Heart right ventricle (tissue), 16 donors: Measurements from ENCODE around the gene AKAP6. TPM values are rescaled to one million over a fixed set of nuclear protein-coding genes. Genes with fewer than 3 reads are reported as not detected.

ENCODE experiments used
- ATAC-seq, 8 donors: fragments of 200-7000 bp; cut with Tn5 transposase; one replicate each; pipeline ENCODE4 v1.9.1; 2020; ENCODE audit warnings: mild to moderate bottlenecking in 8 of 8, moderate library complexity in 8 of 8, moderate number of reproducible peaks in 1 of 8
- DNase-seq, 2 donors: peaks; one replicate each; pipeline ENCODE4 v3.0.0-alpha.2; 2020
- H3K27ac ChIP-seq, 10 donors: fragments of 200-600 bp; sonication (generic) in 2 of 10; one replicate each; pipeline versions ENCODE4 v1.5.0 to v1.8.0; 2020 to 2022; ENCODE audit warnings: mild to moderate bottlenecking in 3 of 10
- H3K27me3 ChIP-seq, 7 donors: fragments of 200-600 bp; one replicate each; pipeline ENCODE4 v1.8.0; 2021 to 2022; ENCODE audit warnings: mild to moderate bottlenecking in 2 of 7
- H3K36me3 ChIP-seq, 9 donors: fragments of 200-600 bp; sonication (generic) in 1 of 9; one replicate each; pipeline versions ENCODE4 v1.5.0 to v1.8.0; 2020 to 2022; ENCODE audit warnings: mild to moderate bottlenecking in 2 of 9
- H3K4me1 ChIP-seq, 9 donors: fragments of 200-600 bp; sonication (generic) in 1 of 9; one replicate each; pipeline versions ENCODE4 v1.5.0 to v1.8.0; 2020 to 2022; ENCODE audit warnings: mild to moderate bottlenecking in 4 of 9
- H3K4me3 ChIP-seq, 10 donors: fragments of 200-600 bp; sonication (generic) in 2 of 10; one replicate each; pipeline versions ENCODE4 v1.5.0 to v1.8.0; 2020 to 2022; ENCODE audit warnings: mild to moderate bottlenecking in 7 of 10, moderate library complexity in 2 of 10
- H3K9me3 ChIP-seq, 11 donors: fragments of 200-600 bp in 10 of 11; sonication (generic) in 2 of 11; one replicate each; pipeline versions ENCODE4 v1.5.0 to v1.8.0; 2013 to 2022; ENCODE audit warnings: mild to moderate bottlenecking in 2 of 11, control low read depth in 1 of 11, moderate library complexity in 1 of 11
- CTCF ChIP-seq, 9 donors: fragments of 200-600 bp; sonication (generic) in 2 of 9; IDR thresholded peaks; one replicate each; pipeline versions ENCODE4 v1.5.0 to v1.8.0; 2021 to 2022; ENCODE audit warnings: antibody characterized with exemption in 9 of 9, mild to moderate bottlenecking in 5 of 9, moderate library complexity in 1 of 9
- WGBS, 2 donors: extraction: QIAGEN DNeasy Blood & Tissue Kit; methylation state at CpG; one replicate each; pipeline ENCODE4 v1.1.7; 2013; ENCODE audit warnings: inconsistent platforms in 1 of 2; 5-methylcytosine and 5-hydroxymethylcytosine counted together
- intact Hi-C, 10 donors: fragments of 100-400 bp; cut with DNase I; formaldehyde crosslinking; loops; one replicate each; pipeline versions ENCODE4 v1.11.1 to v1.14.2; 2022
- polyA plus RNA-seq, 2 donors: library from polyadenylated mRNA; stranded (reverse); fragments of 200-250 nt; gene quantifications; one replicate each; pipeline ENCODE4 v1.2.3, GENCODE V29; 2013
- total RNA-seq, 10 donors: library from RNA; stranded (reverse); fragmentation: NEBNext Ultra II Directional in 3 of 10; extraction: Animal tissue kit (Norgen Biotek cat#: 25700) in 3 of 10; gene quantifications; one replicate each; pipeline versions ENCODE4 v1.2.1 to v1.2.4, GENCODE V29; 2021 to 2023
- donor health status: Arrhythmogenic right ventricular cardiomyopathy.
- donor health status: ischemic (EF 13 %, LVEDD 7.1; RV severe dilation, severe dysfunction).
- donor health status: healthy with polysubstance abuse.
- donor health status: DM: no; HTN: yes; CAD: no.
- donor health status: DM: no; HTN: no; CAD: no.
- donor health status: ischemic (EF 25% LVEDD 6.9; RV normal size, moderate dysfunction).
- donor health status: ischemic (EF 25% LVEDD 5.7; RV mildly dilated, moderate dysfunction).
- donor health status: healthy.
- donor health status: DM: yes; HTN: yes; CAD: no.
- donor health status: Ischemic cardiomyopathy.
- donor health status: ischemic (EF 35%, LVEDD 5.7; RV mildly dilated, moderate dysfunction).
- donor health status: nonischemic (EF 11% LVEDD 7.7; RV severe dilation, severe dysfunction).
- donor health status: DM: yes; HTN: yes; CAD: no.
- donor health status: PGD.
- donor health status: ischemic (EF 29% LVEDD 5.4; RV normal size, mild dysfunction).
- donor health status: nonischemic (EF 23%, LVEDD 6.1; RV moderate dilation, normal function).

AKAP6 gene
- total and polyA plus RNA-seq, 12 donors = 13.5 to 332 (median 229) TPM

GRCh38 chr14:32710731-32711680 is 381.9 kb downstream of the AKAP6 start:
- intact Hi-C loops = loop anchor here in 5 of 10 donors (5.0 to 10.0 kb wide), 6 partner anchors 114 to 1084 kb away; partner anchors contain the start of gene NPAS3 (in 1 of the 5)
- no peaks in the 10 kb centered on the region for H3K36me3 ChIP-seq
- H3K27ac ChIP-seq = peak overlapping the region in 4 of 10 donors; percentile 2 to 70 (median 34)
- H3K27me3 ChIP-seq = no peaks in the 10 kb centered on the region
- H3K4me3 ChIP-seq = peak overlapping the region in 2 of 10 donors; percentile 13 to 14
- WGBS, 2 donors = 40 to 41% methylated on average over 7 of the region's 7 CpGs
- peak; percentile 24 to 72 (median 53) for TF ChIP-seq CTCF (IDR thresholded peaks at IDR 0.05)
- no peaks in the 10 kb centered on the region for H3K9me3 ChIP-seq
- ATAC-seq (peak in 6 of 8 donors; percentile 7 to 47 (median 33)), DNase-seq (peak in 1 of 2 donors; percentile 32)
- peaks cover 7 to 48% (median 32%) of the 10 kb centered on the region in 9 donors for H3K4me1 ChIP-seq

GRCh38 chr14:32713856-32714255 is 384.8 kb downstream of the AKAP6 start:
- no peaks in the 10 kb centered on the region for H3K9me3 ChIP-seq
- WGBS, 2 donors = 72 to 74% methylated on average over 3 of the region's 3 CpGs
- H3K4me1 ChIP-seq = peaks cover 7 to 41% (median 25%) of the 10 kb centered on the region in 9 donors
- H3K36me3 ChIP-seq = no peaks in the 10 kb centered on the region
- no peaks in the 10 kb centered on the region for H3K27me3 ChIP-seq
- DNase-seq (no peak), ATAC-seq (no peak)
- intact Hi-C loops = loop anchor here in 5 of 10 donors (5.0 to 10.0 kb wide), 6 partner anchors 111 to 1081 kb away; partner anchors contain the start of gene NPAS3 (in 1 of the 5)
- no peak overlapping the region for H3K27ac ChIP-seq
- no peak for TF ChIP-seq CTCF (IDR thresholded peaks at IDR 0.05)
- no peak overlapping the region for H3K4me3 ChIP-seq

- H3K36me3 ChIP-seq = no peaks in the 10 kb centered on the region
- no peak overlapping the region for H3K27ac ChIP-seq
- TF ChIP-seq CTCF (IDR thresholded peaks at IDR 0.05) = no peak
- no peaks in the 10 kb centered on the region for H3K9me3 ChIP-seq
- intact Hi-C loops = loop anchor here in 5 of 10 donors (5.0 to 10.0 kb wide), 6 partner anchors 103 to 1075 kb away; partner anchors contain the start of gene NPAS3 (in 1 of the 5)
- DNase-seq (no peak), ATAC-seq (no peak)
- peaks cover 0 to 40% (median 20%) of the 10 kb centered on the region in 9 donors for H3K4me1 ChIP-seq
- H3K4me3 ChIP-seq = no peak overlapping the region
- H3K27me3 ChIP-seq = no peaks in the 10 kb centered on the region
- WGBS, 2 donors = 58 to 74% methylated on average over 1 of the region's 1 CpG
Observed at GRCh38 chr14:32719601-32720000, 390.5 kb downstream of the AKAP6 start.

GRCh38 chr14:32720927-32721326 is 391.8 kb downstream of the AKAP6 start:
- H3K9me3 ChIP-seq = no peaks in the 10 kb centered on the region
- peak overlapping the region in 4 of 10 donors; percentile 0 to 26 (median 6) for H3K27ac ChIP-seq
- 56 to 57% methylated on average over 2 of the region's 2 CpGs for WGBS, 2 donors
- intact Hi-C loops = loop anchor here in 1 of 10 donors (10.0 kb wide), 1 partner anchor 214 kb away; the partner anchor contains the start of gene NPAS3
- H3K4me3 ChIP-seq = no peak overlapping the region
- TF ChIP-seq CTCF (IDR thresholded peaks at IDR 0.05) = no peak
- H3K4me1 ChIP-seq = peaks cover 0 to 53% (median 32%) of the 10 kb centered on the region in 9 donors
- DNase-seq (no peak), ATAC-seq (peak in 2 of 8 donors; percentile 43 to 69)
- H3K27me3 ChIP-seq = no peaks in the 10 kb centered on the region
- H3K36me3 ChIP-seq = no peaks in the 10 kb centered on the region
